CD14-positive monocyte (primary cell): Measurements from ENCODE around the gene IPPK. TPM values are rescaled to one million over a fixed set of nuclear protein-coding genes. Genes with fewer than 3 reads are reported as not detected.

Experiments
- DNase-seq, 3 donors: peaks; one replicate each; pipeline ENCODE4 v3.0.0-alpha.2; 2011 to 2022
- H2AFZ ChIP-seq: 2 replicates; pipeline ENCODE4 v1.6.0; 2012; ENCODE audit warnings: mild to moderate bottlenecking, low read depth, low read length, inconsistent platforms; ENCODE audit not compliant: insufficient read depth, poor library complexity, severe bottlenecking
- H3K27ac ChIP-seq, 2 donors: 1 replicate in 1 of 2; 2 replicates in 1 of 2; pipeline ENCODE4 v1.5.1; 2012 to 2013; ENCODE audit warnings: low read length in 2 of 2, control low read depth in 1 of 2, inconsistent platforms in 1 of 2, low read depth in 1 of 2, mild to moderate bottlenecking in 1 of 2
- H3K27me3 ChIP-seq, 2 donors: one replicate each; pipeline versions ENCODE4 v1.6.0 to v1.6.1; 2011 to 2013; ENCODE audit warnings: low read length in 2 of 2; ENCODE audit not compliant: control insufficient read depth in 2 of 2, insufficient read depth in 2 of 2
- H3K36me3 ChIP-seq, 2 donors: replicated peaks in 1 of 2; 1 replicate in 1 of 2; 2 replicates in 1 of 2; pipeline versions ENCODE4 v1.5.1 to v1.6.1; 2012 to 2013; ENCODE audit warnings: low read length in 2 of 2, control low read depth in 1 of 2, inconsistent platforms in 1 of 2, mild to moderate bottlenecking in 1 of 2; ENCODE audit not compliant: insufficient read depth in 2 of 2, control insufficient read depth in 1 of 2
- H3K4me1 ChIP-seq, 2 donors: 1 replicate in 1 of 2; 2 replicates in 1 of 2; pipeline versions ENCODE4 v1.5.1 to v1.6.1; 2012 to 2013; ENCODE audit warnings: low read length in 2 of 2, control low read depth in 1 of 2, inconsistent platforms in 1 of 2, mild to moderate bottlenecking in 1 of 2, moderate library complexity in 1 of 2; ENCODE audit not compliant: insufficient read depth in 2 of 2, control insufficient read depth in 1 of 2
- H3K4me2 ChIP-seq: replicated peaks from 2 replicates; pipeline ENCODE3; 2012; ENCODE audit warnings: low read length, moderate library complexity, mild to moderate bottlenecking; ENCODE audit not compliant: poor library complexity, severe bottlenecking; ENCODE audit errors: extremely low read depth
- H3K4me3 ChIP-seq, 3 experiments: fragments of 200-600 bp in 1 of 3; sonication (generic) in 1 of 3; replicated peaks in 1 of 3; 1 replicate in 2 of 3; 2 replicates in 1 of 3; pipeline ENCODE4 v1.5.1; 2011 to 2013; ENCODE audit warnings: low read length in 3 of 3, mild to moderate bottlenecking in 3 of 3, control low read depth in 2 of 3, low read depth in 2 of 3, inconsistent platforms in 1 of 3, moderate library complexity in 1 of 3
- H3K79me2 ChIP-seq: 2 replicates; pipeline ENCODE4 v1.6.0; 2012; ENCODE audit warnings: mild to moderate bottlenecking, control low read depth, inconsistent platforms, low read length, moderate library complexity; ENCODE audit not compliant: insufficient read depth
- H3K9ac ChIP-seq: 2 replicates; pipeline ENCODE4 v1.6.0; 2017; ENCODE audit warnings: low read length, mild to moderate bottlenecking; ENCODE audit not compliant: insufficient read depth, poor library complexity, severe bottlenecking
- H3K9me3 ChIP-seq, 2 donors: replicated peaks in 1 of 2; 1 replicate in 1 of 2; 2 replicates in 1 of 2; pipeline versions ENCODE4 v1.5.1 to v1.6.1; 2012 to 2013; ENCODE audit warnings: low read length in 2 of 2, control low read depth in 1 of 2; ENCODE audit not compliant: control insufficient read depth in 1 of 2, insufficient read depth in 1 of 2
- H4K20me1 ChIP-seq: 2 replicates; pipeline ENCODE4 v1.6.0; 2012; ENCODE audit warnings: mild to moderate bottlenecking, low read length, control low read depth, moderate library complexity; ENCODE audit not compliant: insufficient read depth
- H3K27ac Mint-ChIP-seq, 7 donors: one replicate each; pipeline ENCODE4 v1.8.0; 2020; ENCODE audit warnings: mild to moderate bottlenecking in 7 of 7, mixed read lengths in 7 of 7, moderate library complexity in 6 of 7, inconsistent platforms in 2 of 7
- H3K27me3 Mint-ChIP-seq, 3 donors: one replicate each; pipeline ENCODE4 v1.8.0; 2021 to 2022; ENCODE audit warnings: low read depth in 3 of 3, mild to moderate bottlenecking in 3 of 3, mixed read lengths in 3 of 3, moderate library complexity in 3 of 3, inconsistent platforms in 1 of 3
- H3K36me3 Mint-ChIP-seq, 2 donors: one replicate each; pipeline ENCODE4 v1.8.0; 2020; ENCODE audit warnings: mixed read lengths in 2 of 2, inconsistent platforms in 1 of 2, mild to moderate bottlenecking in 1 of 2
- H3K4me1 Mint-ChIP-seq: one replicate; pipeline ENCODE4 v1.8.0; 2020; ENCODE audit warnings: mild to moderate bottlenecking, mixed read lengths
- H3K4me3 Mint-ChIP-seq, 2 donors: one replicate each; pipeline ENCODE4 v1.8.0; 2020; ENCODE audit warnings: mild to moderate bottlenecking in 2 of 2, mixed read lengths in 2 of 2, moderate library complexity in 1 of 2
- H3K9me3 Mint-ChIP-seq, 7 donors: one replicate each; pipeline ENCODE4 v1.8.0; 2020 to 2022; ENCODE audit warnings: mixed read lengths in 7 of 7, mild to moderate bottlenecking in 6 of 7, moderate library complexity in 6 of 7, inconsistent platforms in 2 of 7
- WGBS: methylation state at CpG from one replicate; pipeline ENCODE4 v1.1.5; 2013; ENCODE audit warnings: missing lambda C conversion rate; ENCODE audit not compliant: insufficient coverage; 5-methylcytosine and 5-hydroxymethylcytosine counted together
- intact Hi-C, 2 donors: fragments of 100-400 bp; cut with micrococcal nuclease; formaldehyde crosslinking; loops; one replicate each; pipeline versions ENCODE4 v1.15.0 to v1.15.1; 2023
- polyA plus RNA-seq, 3 donors: library from polyadenylated mRNA; depleted of rRNA in 1 of 3; unstranded in 2 of 3; stranded (reverse) in 1 of 3; fragments of 300-500 nt in 2 of 3; fragments of >200 nt in 1 of 3; fragmentation: Illumina TruSeq in 2 of 3; gene quantifications; 1 replicate in 2 of 3; 2 replicates in 1 of 3; pipeline ENCODE4 v1.2.3, GENCODE V29; 2012 to 2021
- TF ChIP-seq, protein P1 (sequence below): fragments of 200-600 bp; IDR thresholded peaks from one replicate; pipeline ENCODE4 v1.8.0; 2022; ENCODE audit warnings: antibody characterized with exemption, mild to moderate bottlenecking

Gene IPPK
- polyA plus RNA-seq, 3 donors, result 1.9 to 11.6 (median 3.2) TPM

DNA sequence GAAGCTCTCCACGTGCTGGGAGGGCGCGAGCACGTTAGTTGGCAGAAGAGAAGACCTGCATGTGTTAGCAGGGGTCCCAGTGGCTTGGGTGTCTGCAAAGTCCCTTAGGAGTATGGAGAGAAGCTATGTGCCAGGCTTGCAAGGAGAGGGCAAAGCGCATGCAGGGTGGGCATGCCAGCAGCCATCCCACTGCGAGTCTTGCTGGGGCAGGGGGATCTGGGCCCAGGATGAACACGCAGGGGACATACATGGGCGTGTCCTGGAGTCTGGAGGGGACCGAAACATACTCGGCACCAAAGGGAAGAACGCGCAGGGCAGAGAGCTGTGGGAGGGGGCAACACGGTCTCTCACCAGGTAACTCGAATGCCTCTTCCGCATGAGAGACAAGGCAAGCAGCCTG is 43.6 kb upstream of the IPPK start:
- peaks cover 7 to 8% of the 10 kb centered on the region in 2 donors for H3K4me1 ChIP-seq
- H3K27ac ChIP-seq, result no peak overlapping the region
- peaks cover 88 to 100% of the 10 kb centered on the region in 2 donors for H3K36me3 ChIP-seq
- WGBS, result 85% methylated on average over 15 of the region's 15 CpGs
- H3K27me3 ChIP-seq, result no peaks in the 10 kb centered on the region
- DNase-seq, result no peak
- H4K20me1 ChIP-seq, result peaks cover 94% of the 10 kb centered on the region
- no peak overlapping the region for H3K9ac ChIP-seq
- Mint-ChIP-seq H3K9me3 (no peaks in the 10 kb centered on the region), H3K4me1 (peaks cover 13% of the 10 kb centered on the region), H3K4me3 (no peak overlapping the region), H3K27me3 (peaks cover 0 to 2% (median 0%) of the 10 kb centered on the region in 3 donors), H3K27ac (peak overlapping the region in 3 of 7 donors; percentile 19 to 72 (median 70)), H3K36me3 (peaks cover 76 to 94% of the 10 kb centered on the region in 2 donors)
- H3K79me2 ChIP-seq, result peaks cover 6% of the 10 kb centered on the region
- TF ChIP-seq, protein P1, sequence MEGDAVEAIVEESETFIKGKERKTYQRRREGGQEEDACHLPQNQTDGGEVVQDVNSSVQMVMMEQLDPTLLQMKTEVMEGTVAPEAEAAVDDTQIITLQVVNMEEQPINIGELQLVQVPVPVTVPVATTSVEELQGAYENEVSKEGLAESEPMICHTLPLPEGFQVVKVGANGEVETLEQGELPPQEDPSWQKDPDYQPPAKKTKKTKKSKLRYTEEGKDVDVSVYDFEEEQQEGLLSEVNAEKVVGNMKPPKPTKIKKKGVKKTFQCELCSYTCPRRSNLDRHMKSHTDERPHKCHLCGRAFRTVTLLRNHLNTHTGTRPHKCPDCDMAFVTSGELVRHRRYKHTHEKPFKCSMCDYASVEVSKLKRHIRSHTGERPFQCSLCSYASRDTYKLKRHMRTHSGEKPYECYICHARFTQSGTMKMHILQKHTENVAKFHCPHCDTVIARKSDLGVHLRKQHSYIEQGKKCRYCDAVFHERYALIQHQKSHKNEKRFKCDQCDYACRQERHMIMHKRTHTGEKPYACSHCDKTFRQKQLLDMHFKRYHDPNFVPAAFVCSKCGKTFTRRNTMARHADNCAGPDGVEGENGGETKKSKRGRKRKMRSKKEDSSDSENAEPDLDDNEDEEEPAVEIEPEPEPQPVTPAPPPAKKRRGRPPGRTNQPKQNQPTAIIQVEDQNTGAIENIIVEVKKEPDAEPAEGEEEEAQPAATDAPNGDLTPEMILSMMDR, result no peak
- H3K4me3 ChIP-seq, result no peak overlapping the region
- intact Hi-C loops, result no loop called here
- no peak overlapping the region for H3K4me2 ChIP-seq
- H3K9me3 ChIP-seq, result no peaks in the 10 kb centered on the region
- H2AFZ ChIP-seq, result no peak overlapping the region

GRCh38 chr9:92712767-92713166 is 42.8 kb upstream of the IPPK start:
- H4K20me1 ChIP-seq, result peaks cover 86% of the 10 kb centered on the region
- no peak overlapping the region for H3K9ac ChIP-seq
- H3K79me2 ChIP-seq, result peaks cover 6% of the 10 kb centered on the region
- intact Hi-C loops, result no loop called here
- H3K27ac ChIP-seq, result peak overlapping the region in 1 of 2 donors; percentile 6
- H3K9me3 ChIP-seq, result no peaks in the 10 kb centered on the region
- Mint-ChIP-seq H3K4me3 (no peak overlapping the region), H3K36me3 (peaks cover 73 to 93% of the 10 kb centered on the region in 2 donors), H3K4me1 (peaks cover 13% of the 10 kb centered on the region), H3K27ac (no peak overlapping the region), H3K9me3 (no peaks in the 10 kb centered on the region), H3K27me3 (no peaks in the 10 kb centered on the region)
- no peak overlapping the region for H2AFZ ChIP-seq
- DNase-seq, result no peak
- no peak overlapping the region for H3K4me3 ChIP-seq
- H3K4me2 ChIP-seq, result no peak overlapping the region
- peaks cover 7 to 8% of the 10 kb centered on the region in 2 donors for H3K4me1 ChIP-seq
- H3K36me3 ChIP-seq, result peaks cover 80 to 100% of the 10 kb centered on the region in 2 donors
- WGBS, result 95% methylated on average over 13 of the region's 15 CpGs
- no peaks in the 10 kb centered on the region for H3K27me3 ChIP-seq
- TF ChIP-seq, protein P1, result no peak
